HepG2 (cell line): ENCODE data around the gene DNAH9. TPM values are rescaled to one million over a fixed set of nuclear protein-coding genes. Genes with fewer than 3 reads are reported as not detected.

Experiments
- DR1 ChIP-seq: sonication (generic); formaldehyde crosslinking; IDR thresholded peaks from 2 replicates; pipeline ENCODE4 v1.8.0; 2021; ENCODE audit warnings: mild to moderate bottlenecking, missing genetic modification reagents, inconsistent platforms
- ELF4 ChIP-seq: sonication (generic); formaldehyde crosslinking; IDR thresholded peaks from 2 replicates; pipeline ENCODE4 v1.5.0; 2020; ENCODE audit warnings: missing genetic modification reagents, mild to moderate bottlenecking, moderate library complexity, borderline replicate concordance
- FOXK1 ChIP-seq: sonication (generic); formaldehyde crosslinking; IDR thresholded peaks from 2 replicates; pipeline ENCODE4 v1.4.0; 2020; ENCODE audit warnings: low read depth, missing genetic modification reagents, borderline replicate concordance
- GTF2F1 ChIP-seq: fragments of 150-350 bp; IDR thresholded peaks from 2 replicates; pipeline ENCODE4 v1.6.1; 2014; ENCODE audit warnings: low read length
- HHEX ChIP-seq: IDR thresholded peaks from 2 replicates; pipeline ENCODE4 v1.6.1; 2016; ENCODE audit warnings: control low read depth
- KLF12 ChIP-seq: sonication (generic); formaldehyde crosslinking; IDR thresholded peaks from 2 replicates; pipeline ENCODE4 v1.4.0; 2020; ENCODE audit warnings: missing genetic modification reagents, borderline replicate concordance
- NFYB ChIP-seq: sonication (generic); formaldehyde crosslinking; IDR thresholded peaks from 2 replicates; pipeline ENCODE4 v1.4.0; 2020; ENCODE audit warnings: missing genetic modification reagents
- NPAS2 ChIP-seq: sonication (generic); formaldehyde crosslinking; IDR thresholded peaks from 2 replicates; pipeline ENCODE4 v1.8.0; 2022; ENCODE audit warnings: mild to moderate bottlenecking, missing genetic modification reagents, borderline replicate concordance
- NRL ChIP-seq: sonication (generic); formaldehyde crosslinking; IDR thresholded peaks from 2 replicates; pipeline ENCODE4 v1.5.0; 2020; ENCODE audit warnings: missing genetic modification reagents, mild to moderate bottlenecking, moderate library complexity, borderline replicate concordance
- PPARG ChIP-seq: conservative IDR thresholded peaks from 2 replicates; pipeline ENCODE4 v1.6.1; 2016; ENCODE audit warnings: missing biosample characterization, missing genetic modification reagents
- RBFOX2 ChIP-seq: fragments of 200-400 bp; formaldehyde crosslinking; IDR thresholded peaks from 2 replicates; pipeline ENCODE4 v1.6.1; 2017; ENCODE audit warnings: low read depth, mild to moderate bottlenecking, low read length
- RFX3 ChIP-seq: IDR thresholded peaks from 2 replicates; pipeline ENCODE4 v1.6.1; 2016; ENCODE audit warnings: missing biosample characterization, missing genetic modification reagents
- RXRB ChIP-seq: IDR thresholded peaks from 2 replicates; pipeline ENCODE4 v1.6.1; 2016; ENCODE audit warnings: borderline replicate concordance, missing genetic modification reagents, missing compliant biosample characterization
- SIN3A ChIP-seq: IDR thresholded peaks from 2 replicates; pipeline ENCODE4 v1.6.1; 2011; ENCODE audit warnings: low read depth, mild to moderate bottlenecking, control low read depth, low read length, borderline replicate concordance
- SRSF1 ChIP-seq: fragments of 200-400 bp; formaldehyde crosslinking; optimal IDR thresholded peaks from 2 replicates; pipeline ENCODE3; 2017; ENCODE audit warnings: mild to moderate bottlenecking, low read depth, low read length, moderate library complexity
- TAF15 ChIP-seq: fragments of 200-400 bp; formaldehyde crosslinking; IDR thresholded peaks from one replicate; pipeline ENCODE4 v1.6.1; 2018; ENCODE audit warnings: mild to moderate bottlenecking, low read depth, low read length; ENCODE audit not compliant: poor library complexity, severe bottlenecking
- TRIM24 ChIP-seq: sonication (generic); formaldehyde crosslinking; IDR thresholded peaks from 2 replicates; pipeline ENCODE4 v1.8.0; 2022; ENCODE audit warnings: mild to moderate bottlenecking, missing genetic modification reagents
- ZC3H13 ChIP-seq: sonication (generic); formaldehyde crosslinking; IDR thresholded peaks from 2 replicates; pipeline ENCODE4 v1.8.1; 2023; ENCODE audit warnings: mild to moderate bottlenecking, missing genetic modification reagents, moderate library complexity
- ZFP1 ChIP-seq: IDR thresholded peaks from 2 replicates; pipeline ENCODE4 v1.6.1; 2016
- ZNF17 ChIP-seq: sonication (generic); formaldehyde crosslinking; IDR thresholded peaks from 2 replicates; pipeline ENCODE4 v1.5.0; 2020; ENCODE audit warnings: mild to moderate bottlenecking, missing genetic modification reagents
- ZNF205 ChIP-seq: IDR thresholded peaks from 2 replicates; pipeline ENCODE4 v1.6.1; 2018; ENCODE audit warnings: missing biosample characterization, missing genetic modification reagents
- ZNF224 ChIP-seq: sonication (generic); formaldehyde crosslinking; IDR thresholded peaks from 2 replicates; pipeline ENCODE4 v1.5.0; 2020; ENCODE audit warnings: mild to moderate bottlenecking, missing genetic modification reagents
- ZNF234 ChIP-seq: sonication (generic); formaldehyde crosslinking; conservative IDR thresholded peaks from 2 replicates; pipeline ENCODE4 v1.5.1; 2020; ENCODE audit warnings: mild to moderate bottlenecking, missing genetic modification reagents
- ZNF256 ChIP-seq: sonication (generic); formaldehyde crosslinking; conservative IDR thresholded peaks from 2 replicates; pipeline ENCODE4 v1.4.0; 2020; ENCODE audit warnings: missing genetic modification reagents
- ZNF263 ChIP-seq: sonication (generic); formaldehyde crosslinking; IDR thresholded peaks from 2 replicates; pipeline ENCODE4 v1.4.0; 2020; ENCODE audit warnings: missing genetic modification reagents
- ZNF264 ChIP-seq: sonication (generic); formaldehyde crosslinking; IDR thresholded peaks from 2 replicates; pipeline ENCODE4 v1.4.0; 2020; ENCODE audit warnings: missing genetic modification reagents
- ZNF329 ChIP-seq: sonication (generic); formaldehyde crosslinking; IDR thresholded peaks from 2 replicates; pipeline ENCODE4 v1.9.0; 2021; ENCODE audit warnings: low read depth, mild to moderate bottlenecking, missing genetic modification reagents
- ZNF550 ChIP-seq: sonication (generic); formaldehyde crosslinking; IDR thresholded peaks from 2 replicates; pipeline ENCODE4 v1.4.0; 2020; ENCODE audit warnings: mild to moderate bottlenecking, missing genetic modification reagents, borderline replicate concordance
- ZNF556 ChIP-seq: sonication (generic); formaldehyde crosslinking; IDR thresholded peaks from 2 replicates; pipeline ENCODE4 v1.4.0; 2020; ENCODE audit warnings: mild to moderate bottlenecking, missing genetic modification reagents, borderline replicate concordance
- ZNF83 ChIP-seq: sonication (generic); formaldehyde crosslinking; IDR thresholded peaks from 2 replicates; pipeline ENCODE4 v1.4.0; 2020; ENCODE audit warnings: missing genetic modification reagents, mild to moderate bottlenecking, borderline replicate concordance
- polyA plus RNA-seq, 8 experiments: library from polyadenylated mRNA; depleted of rRNA in 3 of 8; stranded (reverse) in 7 of 8; unstranded in 1 of 8; fragments of >200 nt; fragmentation: Illumina TruSeq in 4 of 8; extraction: Trizol in 4 of 8; gene quantifications; 2 replicates each; pipeline versions ENCODE4 v1.2.1 to v1.2.3, GENCODE V29; 2011 to 2016; ENCODE audit warnings: low read depth in 4 of 8, missing spikeins in 1 of 8, mixed read lengths in 1 of 8; ENCODE audit not compliant: insufficient read depth in 1 of 8
- total RNA-seq, 5 experiments: library from RNA; depleted of rRNA; stranded (reverse); fragments of >200 nt; fragmentation: Illumina TruSeq; extraction: Trizol; gene quantifications; 2 replicates each; pipeline ENCODE4 v1.2.3, GENCODE V29; 2016; ENCODE audit warnings: low read depth in 1 of 5
- TF ChIP-seq, protein P1 (sequence below): sonication (generic); formaldehyde crosslinking; IDR thresholded peaks from 2 replicates; pipeline ENCODE4 v1.9.0; 2021; ENCODE audit warnings: missing genetic modification reagents, borderline replicate concordance

DNAH9 gene
- total and polyA plus RNA-seq, 2 of the 13 experiments (the other 11 are each of a cell fraction or from before 2014, with no cell fraction given) = not detected

DNA sequence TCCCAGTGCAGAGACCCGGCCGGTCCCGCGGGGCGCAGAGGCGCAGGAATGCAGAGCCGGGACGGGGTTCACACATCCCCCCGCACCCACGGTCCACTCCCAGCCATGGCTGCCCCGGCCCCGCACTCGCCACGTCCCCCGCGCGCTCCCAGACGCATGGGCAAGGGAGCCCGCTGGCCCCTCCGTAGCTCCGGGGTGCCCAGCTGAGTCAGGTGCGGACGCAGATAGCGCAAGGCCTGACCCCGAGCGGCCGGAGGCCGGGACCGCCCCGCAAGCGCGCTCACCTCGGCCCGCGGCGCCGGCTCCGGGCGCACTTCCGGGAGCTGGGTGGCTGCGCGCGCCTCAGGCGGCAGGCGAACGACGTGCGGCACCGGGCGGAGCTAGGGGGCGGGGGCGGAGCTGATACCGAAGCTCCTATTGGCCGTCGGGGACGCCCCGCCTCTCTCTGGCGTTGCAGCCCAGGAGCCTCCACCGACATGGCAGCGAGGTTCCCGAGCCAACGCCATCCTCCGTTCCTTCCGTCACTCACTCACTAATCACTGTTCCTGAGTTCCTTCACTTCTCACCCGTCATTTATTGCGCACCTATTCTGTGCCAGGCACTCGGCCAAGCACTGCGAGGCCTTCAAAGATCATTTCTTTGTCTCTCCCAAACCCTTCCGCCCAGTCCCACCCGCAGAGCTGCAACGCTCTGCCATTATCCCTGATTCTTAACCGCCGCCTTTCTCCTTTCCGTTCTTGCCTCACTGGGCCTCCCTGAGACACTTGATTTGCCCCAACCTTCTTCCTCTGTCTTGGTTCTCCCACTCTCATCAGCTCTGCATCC lies 399.1 kb downstream of the DNAH9 start, which contains the start of gene ZNF18 (continued):
- TF ChIP-seq ZNF263 (CRISPR knock-in tag) (0 out of 2 replicates have a peak, but pooled peaks have one; percentile 16), ZFP1 (CRISPR knock-in tag) (no peak; the same call in 1 of the 2 replicates), GTF2F1 (no peak), PPARG (no peak), KLF12 (no peak), ELF4 (CRISPR knock-in tag) (no peak), ZNF17 (no peak), ZNF556 (peak; percentile 70; the same call in 1 of the 2 replicates), FOXK1 (no peak; the same call in 1 of the 2 replicates), ZNF205 (no peak), ZNF83 (CRISPR knock-in tag) (no peak), ZC3H13 (no peak), ZNF264 (CRISPR knock-in tag) (no peak), SRSF1 (no peak), HHEX (CRISPR knock-in tag) (no peak), RXRB (CRISPR knock-in tag) (no peak; the same call in 1 of the 2 replicates), ZNF224 (CRISPR knock-in tag) (0 out of 2 replicates have a peak, but pooled peaks have one; percentile 38), TRIM24 (no peak), SIN3A (peak; percentile 90), ZNF329 (peak; percentile 42; the same call in 1 of the 2 replicates), RBFOX2 (peak; percentile 97), ZNF256 (CRISPR knock-in tag) (no peak), NPAS2 (CRISPR knock-in tag) (no peak), NRL (CRISPR knock-in tag) (peak; percentile 53), DR1 (CRISPR knock-in tag) (peak; percentile 39; the same call in 1 of the 2 replicates), ZNF234 (CRISPR knock-in tag) (0 out of 2 replicates have a peak, but pooled peaks have one; percentile 37), NFYB (peak; percentile 69), ZNF550 (CRISPR knock-in tag) (no peak), TAF15 (no peak), RFX3 (CRISPR knock-in tag) (no peak)
- TF ChIP-seq, protein P1, sequence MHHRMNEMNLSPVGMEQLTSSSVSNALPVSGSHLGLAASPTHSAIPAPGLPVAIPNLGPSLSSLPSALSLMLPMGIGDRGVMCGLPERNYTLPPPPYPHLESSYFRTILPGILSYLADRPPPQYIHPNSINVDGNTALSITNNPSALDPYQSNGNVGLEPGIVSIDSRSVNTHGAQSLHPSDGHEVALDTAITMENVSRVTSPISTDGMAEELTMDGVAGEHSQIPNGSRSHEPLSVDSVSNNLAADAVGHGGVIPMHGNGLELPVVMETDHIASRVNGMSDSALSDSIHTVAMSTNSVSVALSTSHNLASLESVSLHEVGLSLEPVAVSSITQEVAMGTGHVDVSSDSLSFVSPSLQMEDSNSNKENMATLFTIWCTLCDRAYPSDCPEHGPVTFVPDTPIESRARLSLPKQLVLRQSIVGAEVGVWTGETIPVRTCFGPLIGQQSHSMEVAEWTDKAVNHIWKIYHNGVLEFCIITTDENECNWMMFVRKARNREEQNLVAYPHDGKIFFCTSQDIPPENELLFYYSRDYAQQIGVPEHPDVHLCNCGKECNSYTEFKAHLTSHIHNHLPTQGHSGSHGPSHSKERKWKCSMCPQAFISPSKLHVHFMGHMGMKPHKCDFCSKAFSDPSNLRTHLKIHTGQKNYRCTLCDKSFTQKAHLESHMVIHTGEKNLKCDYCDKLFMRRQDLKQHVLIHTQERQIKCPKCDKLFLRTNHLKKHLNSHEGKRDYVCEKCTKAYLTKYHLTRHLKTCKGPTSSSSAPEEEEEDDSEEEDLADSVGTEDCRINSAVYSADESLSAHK = no peak
